CD14-positive monocyte (primary cell): Measurements from ENCODE around the gene KRTAP10-1. TPM values are rescaled to one million over a fixed set of nuclear protein-coding genes. Genes with fewer than 3 reads are reported as not detected.

Source experiments
- DNase-seq, 3 donors: peaks; one replicate each; pipeline ENCODE4 v3.0.0-alpha.2; 2011 to 2022
- H2AFZ ChIP-seq: 2 replicates; pipeline ENCODE4 v1.6.0; 2012; ENCODE audit warnings: mild to moderate bottlenecking, low read depth, low read length, inconsistent platforms; ENCODE audit not compliant: insufficient read depth, poor library complexity, severe bottlenecking
- H3K27ac ChIP-seq, 2 donors: 1 replicate in 1 of 2; 2 replicates in 1 of 2; pipeline ENCODE4 v1.5.1; 2012 to 2013; ENCODE audit warnings: low read length in 2 of 2, control low read depth in 1 of 2, inconsistent platforms in 1 of 2, low read depth in 1 of 2, mild to moderate bottlenecking in 1 of 2
- H3K27me3 ChIP-seq, 2 donors: one replicate each; pipeline versions ENCODE4 v1.6.0 to v1.6.1; 2011 to 2013; ENCODE audit warnings: low read length in 2 of 2; ENCODE audit not compliant: control insufficient read depth in 2 of 2, insufficient read depth in 2 of 2
- H3K36me3 ChIP-seq, 2 donors: replicated peaks in 1 of 2; 1 replicate in 1 of 2; 2 replicates in 1 of 2; pipeline versions ENCODE4 v1.5.1 to v1.6.1; 2012 to 2013; ENCODE audit warnings: low read length in 2 of 2, control low read depth in 1 of 2, inconsistent platforms in 1 of 2, mild to moderate bottlenecking in 1 of 2; ENCODE audit not compliant: insufficient read depth in 2 of 2, control insufficient read depth in 1 of 2
- H3K4me1 ChIP-seq, 2 donors: 1 replicate in 1 of 2; 2 replicates in 1 of 2; pipeline versions ENCODE4 v1.5.1 to v1.6.1; 2012 to 2013; ENCODE audit warnings: low read length in 2 of 2, control low read depth in 1 of 2, inconsistent platforms in 1 of 2, mild to moderate bottlenecking in 1 of 2, moderate library complexity in 1 of 2; ENCODE audit not compliant: insufficient read depth in 2 of 2, control insufficient read depth in 1 of 2
- H3K4me2 ChIP-seq: replicated peaks from 2 replicates; pipeline ENCODE3; 2012; ENCODE audit warnings: low read length, moderate library complexity, mild to moderate bottlenecking; ENCODE audit not compliant: poor library complexity, severe bottlenecking; ENCODE audit errors: extremely low read depth
- H3K4me3 ChIP-seq, 3 experiments: fragments of 200-600 bp in 1 of 3; sonication (generic) in 1 of 3; replicated peaks in 1 of 3; 1 replicate in 2 of 3; 2 replicates in 1 of 3; pipeline ENCODE4 v1.5.1; 2011 to 2013; ENCODE audit warnings: low read length in 3 of 3, mild to moderate bottlenecking in 3 of 3, control low read depth in 2 of 3, low read depth in 2 of 3, inconsistent platforms in 1 of 3, moderate library complexity in 1 of 3
- H3K79me2 ChIP-seq: 2 replicates; pipeline ENCODE4 v1.6.0; 2012; ENCODE audit warnings: mild to moderate bottlenecking, control low read depth, inconsistent platforms, low read length, moderate library complexity; ENCODE audit not compliant: insufficient read depth
- H3K9ac ChIP-seq: 2 replicates; pipeline ENCODE4 v1.6.0; 2017; ENCODE audit warnings: low read length, mild to moderate bottlenecking; ENCODE audit not compliant: insufficient read depth, poor library complexity, severe bottlenecking
- H3K9me3 ChIP-seq, 2 donors: replicated peaks in 1 of 2; 1 replicate in 1 of 2; 2 replicates in 1 of 2; pipeline versions ENCODE4 v1.5.1 to v1.6.1; 2012 to 2013; ENCODE audit warnings: low read length in 2 of 2, control low read depth in 1 of 2; ENCODE audit not compliant: control insufficient read depth in 1 of 2, insufficient read depth in 1 of 2
- H4K20me1 ChIP-seq: 2 replicates; pipeline ENCODE4 v1.6.0; 2012; ENCODE audit warnings: mild to moderate bottlenecking, low read length, control low read depth, moderate library complexity; ENCODE audit not compliant: insufficient read depth
- H3K27ac Mint-ChIP-seq, 7 donors: one replicate each; pipeline ENCODE4 v1.8.0; 2020; ENCODE audit warnings: mild to moderate bottlenecking in 7 of 7, mixed read lengths in 7 of 7, moderate library complexity in 6 of 7, inconsistent platforms in 2 of 7
- H3K27me3 Mint-ChIP-seq, 3 donors: one replicate each; pipeline ENCODE4 v1.8.0; 2021 to 2022; ENCODE audit warnings: low read depth in 3 of 3, mild to moderate bottlenecking in 3 of 3, mixed read lengths in 3 of 3, moderate library complexity in 3 of 3, inconsistent platforms in 1 of 3
- H3K36me3 Mint-ChIP-seq, 2 donors: one replicate each; pipeline ENCODE4 v1.8.0; 2020; ENCODE audit warnings: mixed read lengths in 2 of 2, inconsistent platforms in 1 of 2, mild to moderate bottlenecking in 1 of 2
- H3K4me1 Mint-ChIP-seq: one replicate; pipeline ENCODE4 v1.8.0; 2020; ENCODE audit warnings: mild to moderate bottlenecking, mixed read lengths
- H3K4me3 Mint-ChIP-seq, 2 donors: one replicate each; pipeline ENCODE4 v1.8.0; 2020; ENCODE audit warnings: mild to moderate bottlenecking in 2 of 2, mixed read lengths in 2 of 2, moderate library complexity in 1 of 2
- H3K9me3 Mint-ChIP-seq, 7 donors: one replicate each; pipeline ENCODE4 v1.8.0; 2020 to 2022; ENCODE audit warnings: mixed read lengths in 7 of 7, mild to moderate bottlenecking in 6 of 7, moderate library complexity in 6 of 7, inconsistent platforms in 2 of 7
- CTCF ChIP-seq: fragments of 200-600 bp; IDR thresholded peaks from one replicate; pipeline ENCODE4 v1.8.0; 2022; ENCODE audit warnings: antibody characterized with exemption, mild to moderate bottlenecking
- WGBS: methylation state at CpG from one replicate; pipeline ENCODE4 v1.1.5; 2013; ENCODE audit warnings: missing lambda C conversion rate; ENCODE audit not compliant: insufficient coverage; 5-methylcytosine and 5-hydroxymethylcytosine counted together
- intact Hi-C, 2 donors: fragments of 100-400 bp; cut with micrococcal nuclease; formaldehyde crosslinking; loops; one replicate each; pipeline versions ENCODE4 v1.15.0 to v1.15.1; 2023
- polyA plus RNA-seq, 3 donors: library from polyadenylated mRNA; depleted of rRNA in 1 of 3; unstranded in 2 of 3; stranded (reverse) in 1 of 3; fragments of 300-500 nt in 2 of 3; fragments of >200 nt in 1 of 3; fragmentation: Illumina TruSeq in 2 of 3; gene quantifications; 1 replicate in 2 of 3; 2 replicates in 1 of 3; pipeline ENCODE4 v1.2.3, GENCODE V29; 2012 to 2021

Gene KRTAP10-1
- polyA plus RNA-seq, 3 donors: not detected

- Histone ChIP-seq H3K36me3 (no peaks in the 10 kb centered on the region), H3K4me2 (no peak overlapping the region), H2AFZ (no peak overlapping the region), H3K4me3 (no peak overlapping the region), H3K27ac (no peak overlapping the region), H4K20me1 (no peaks in the 10 kb centered on the region), H3K9ac (no peak overlapping the region), H3K4me1 (peaks cover 0 to 10% of the 10 kb centered on the region in 2 donors), H3K9me3 (peaks cover 0 to 4% of the 10 kb centered on the region in 2 donors), H3K79me2 (no peaks in the 10 kb centered on the region), H3K27me3 (peaks cover 0 to 3% of the 10 kb centered on the region in 2 donors)
- DNase-seq: no peak
- Mint-ChIP-seq H3K4me3 (no peak overlapping the region), H3K4me1 (peaks cover 3% of the 10 kb centered on the region), H3K27me3 (peaks cover 0 to 9% (median 7%) of the 10 kb centered on the region in 3 donors), H3K36me3 (no peaks in the 10 kb centered on the region), H3K9me3 (peaks cover 0 to 11% (median 2%) of the 10 kb centered on the region in 7 donors), H3K27ac (no peak overlapping the region)
- WGBS: 88% methylated on average over 14 of the region's 15 CpGs
- TF ChIP-seq CTCF: no peak
- intact Hi-C loops: loop anchor here in 1 of 2 donors (5.0 kb wide), 1 partner anchor 279 kb away; no protein-coding TSS in a partner anchor
Measured at GRCh38 chr21:44513389-44514217, 26.4 kb downstream of the KRTAP10-1 start.

- H3K4me1 Mint-ChIP-seq: peaks cover 3% of the 10 kb centered on the region
- Histone ChIP-seq H4K20me1 (no peaks in the 10 kb centered on the region), H3K9ac (no peak overlapping the region), H3K79me2 (no peaks in the 10 kb centered on the region), H3K27me3 (peaks cover 0 to 3% of the 10 kb centered on the region in 2 donors), H3K4me3 (no peak overlapping the region), H3K4me1 (peaks cover 0 to 10% of the 10 kb centered on the region in 2 donors), H3K4me2 (no peak overlapping the region), H3K27ac (no peak overlapping the region), H3K9me3 (peaks cover 0 to 4% of the 10 kb centered on the region in 2 donors), H3K36me3 (no peaks in the 10 kb centered on the region), H2AFZ (no peak overlapping the region)
- peaks cover 0 to 9% (median 2%) of the 10 kb centered on the region in 7 donors for H3K9me3 Mint-ChIP-seq
- intact Hi-C loops: loop anchor here in 1 of 2 donors (5.0 kb wide), 1 partner anchor 280 kb away; no protein-coding TSS in a partner anchor
- 94% methylated on average over 20 of the region's 21 CpGs for WGBS
- no peaks in the 10 kb centered on the region for H3K36me3 Mint-ChIP-seq
- peaks cover 0 to 11% (median 5%) of the 10 kb centered on the region in 3 donors for H3K27me3 Mint-ChIP-seq
- H3K27ac Mint-ChIP-seq: peak overlapping the region in 1 of 7 donors; percentile 50
- TF ChIP-seq CTCF: no peak
- no peak overlapping the region for H3K4me3 Mint-ChIP-seq
- no peak for DNase-seq
Measured at GRCh38 chr21:44512496-44513388, 27.3 kb downstream of the KRTAP10-1 start.
